ENCODE results near the gene SPARCL1.
"Not testable (repeated sequence)": the region's sequence is repeated elsewhere in the genome, so short reads cannot be mapped to it uniquely, and the experiment has no call there.

SPARCL1 gene, protein sequence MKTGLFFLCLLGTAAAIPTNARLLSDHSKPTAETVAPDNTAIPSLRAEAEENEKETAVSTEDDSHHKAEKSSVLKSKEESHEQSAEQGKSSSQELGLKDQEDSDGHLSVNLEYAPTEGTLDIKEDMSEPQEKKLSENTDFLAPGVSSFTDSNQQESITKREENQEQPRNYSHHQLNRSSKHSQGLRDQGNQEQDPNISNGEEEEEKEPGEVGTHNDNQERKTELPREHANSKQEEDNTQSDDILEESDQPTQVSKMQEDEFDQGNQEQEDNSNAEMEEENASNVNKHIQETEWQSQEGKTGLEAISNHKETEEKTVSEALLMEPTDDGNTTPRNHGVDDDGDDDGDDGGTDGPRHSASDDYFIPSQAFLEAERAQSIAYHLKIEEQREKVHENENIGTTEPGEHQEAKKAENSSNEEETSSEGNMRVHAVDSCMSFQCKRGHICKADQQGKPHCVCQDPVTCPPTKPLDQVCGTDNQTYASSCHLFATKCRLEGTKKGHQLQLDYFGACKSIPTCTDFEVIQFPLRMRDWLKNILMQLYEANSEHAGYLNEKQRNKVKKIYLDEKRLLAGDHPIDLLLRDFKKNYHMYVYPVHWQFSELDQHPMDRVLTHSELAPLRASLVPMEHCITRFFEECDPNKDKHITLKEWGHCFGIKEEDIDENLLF

DNA sequence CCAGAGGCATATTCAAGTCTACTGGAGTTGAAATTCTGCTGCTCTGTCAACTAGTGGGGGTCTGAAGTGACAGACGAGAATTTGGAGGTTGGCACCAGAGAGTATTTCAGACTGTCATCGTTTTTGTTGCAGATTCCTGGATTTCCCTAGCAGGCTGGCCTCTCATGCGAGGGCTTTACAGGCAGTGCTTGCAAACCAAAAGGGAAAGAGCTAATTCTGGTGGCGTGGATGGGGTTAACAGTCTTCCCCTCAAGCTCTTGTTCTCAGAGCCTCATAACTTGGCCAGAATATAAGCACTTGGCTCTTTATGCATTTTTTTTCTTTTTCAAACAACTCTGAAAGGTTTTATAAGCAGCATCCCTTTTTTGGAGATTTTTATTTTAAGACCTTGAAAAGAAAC, at the start of gene SPARCL1:
TSS of gene SPARCL1 (minus strand) at position 190 of the 400 bp plus-strand sequence. CDS start 29,802 bp downstream, outside the sequence.
- Histone ChIP-seq H3K27me3 (replicated peaks; ENCODE audit: control insufficient read depth, insufficient read depth, low read length) (no peaks in the 10 kb centered on the region), H3K9me3 (ENCODE audit: control insufficient read depth, low read length) (peaks cover 4% of the 10 kb centered on the region), H3K4me1 (ENCODE audit: control insufficient read depth, insufficient read depth, low read length) (peaks cover 36% of the 10 kb centered on the region), H3K9ac (ENCODE audit: low read length) (peak within 1 kb of the TSS; percentile 53), H3K36me3 (ENCODE audit: control insufficient read depth, insufficient read depth, low read length, severe bottlenecking) (no peaks in the 10 kb centered on the region), H3K4me3 (ENCODE audit: low read length) (no peak within 1 kb of the TSS)
- peak; percentile 28 for DNase-seq (ENCODE audit: low read depth)

DNA sequence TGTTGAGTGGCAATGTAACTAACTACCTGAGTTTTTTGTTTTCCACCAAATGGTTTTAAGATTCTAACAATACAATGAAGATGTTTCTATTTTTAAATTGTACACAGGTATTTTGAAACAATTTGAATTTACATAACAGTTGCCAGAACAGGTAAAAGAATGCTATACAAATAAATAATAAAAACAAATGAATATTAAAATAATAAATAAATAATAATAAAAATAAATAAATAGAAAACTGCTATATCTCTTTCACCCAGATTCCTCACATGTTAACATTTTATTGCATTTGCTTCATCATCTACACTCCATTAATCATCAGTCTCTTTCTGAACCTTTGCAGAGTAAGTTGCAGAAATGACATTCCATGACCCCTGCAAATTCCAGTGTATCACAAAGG, 46.8 kb upstream of the SPARCL1 start:
- H3K9me3 ChIP-seq (ENCODE audit: control insufficient read depth, low read length): no peaks in the 10 kb centered on the region
- H3K4me3 ChIP-seq (ENCODE audit: low read length): no peak overlapping the region
- no peaks in the 10 kb centered on the region for H3K36me3 ChIP-seq (ENCODE audit: control insufficient read depth, insufficient read depth, low read length, severe bottlenecking)
- DNase-seq (ENCODE audit: low read depth): no peak
- H3K27me3 ChIP-seq (replicated peaks; ENCODE audit: control insufficient read depth, insufficient read depth, low read length): no peaks in the 10 kb centered on the region
- peaks cover 18% of the 10 kb centered on the region for H3K4me1 ChIP-seq (ENCODE audit: control insufficient read depth, insufficient read depth, low read length)
- no peak overlapping the region for H3K9ac ChIP-seq (ENCODE audit: low read length)

DNA sequence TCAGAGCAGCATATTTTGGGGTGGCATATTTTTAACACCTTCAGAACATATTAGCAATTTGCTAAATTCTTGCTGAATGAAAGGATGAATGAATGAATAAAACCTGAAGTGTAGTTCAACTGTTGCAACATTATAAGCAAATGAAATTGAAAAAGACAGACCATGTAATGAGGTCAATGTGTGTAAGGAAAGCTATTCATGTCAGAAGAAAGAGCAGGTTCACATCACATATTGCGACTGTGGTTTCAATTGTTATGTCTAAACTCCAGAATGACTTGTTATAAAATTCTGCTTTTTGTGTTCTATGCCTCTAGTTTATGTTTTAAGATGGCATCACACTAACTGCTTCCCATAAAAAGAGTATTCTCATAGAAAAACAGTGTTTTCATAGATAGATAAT, 46.2 kb upstream of the SPARCL1 start:
- peaks cover 18% of the 10 kb centered on the region for H3K4me1 ChIP-seq (ENCODE audit: control insufficient read depth, insufficient read depth, low read length)
- no peak overlapping the region for H3K9ac ChIP-seq (ENCODE audit: low read length)
- no peaks in the 10 kb centered on the region for H3K27me3 ChIP-seq (replicated peaks; ENCODE audit: control insufficient read depth, insufficient read depth, low read length)
- H3K9me3 ChIP-seq (ENCODE audit: control insufficient read depth, low read length): no peaks in the 10 kb centered on the region
- H3K4me3 ChIP-seq (ENCODE audit: low read length): no peak overlapping the region
- DNase-seq (ENCODE audit: low read depth): peak; percentile 52
- no peaks in the 10 kb centered on the region for H3K36me3 ChIP-seq (ENCODE audit: control insufficient read depth, insufficient read depth, low read length, severe bottlenecking)

DNA sequence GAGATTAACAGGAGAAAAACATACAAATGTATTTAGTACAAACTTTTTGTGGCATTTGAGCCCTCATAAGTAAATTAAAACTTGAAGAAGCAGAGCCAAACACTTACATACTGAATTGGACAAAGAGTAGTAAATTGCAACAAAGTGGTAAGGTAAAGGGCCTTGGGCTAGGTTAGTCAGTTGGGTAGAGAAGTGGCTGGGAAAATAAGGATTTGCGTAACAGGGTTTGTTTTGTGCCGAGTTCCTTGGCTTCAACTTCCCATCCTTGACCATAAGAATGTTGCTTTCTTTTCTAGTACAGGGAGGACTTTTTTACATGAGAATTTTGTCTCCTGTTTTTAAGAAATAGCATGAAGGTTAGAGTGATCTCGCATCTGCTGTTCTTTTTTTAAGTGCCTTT, 45.8 kb upstream of the SPARCL1 start:
- Histone ChIP-seq H3K4me3 (ENCODE audit: low read length) (no peak overlapping the region), H3K27me3 (replicated peaks; ENCODE audit: control insufficient read depth, insufficient read depth, low read length) (no peaks in the 10 kb centered on the region), H3K4me1 (ENCODE audit: control insufficient read depth, insufficient read depth, low read length) (peaks cover 18% of the 10 kb centered on the region), H3K36me3 (ENCODE audit: control insufficient read depth, insufficient read depth, low read length, severe bottlenecking) (no peaks in the 10 kb centered on the region), H3K9me3 (ENCODE audit: control insufficient read depth, low read length) (no peaks in the 10 kb centered on the region), H3K9ac (ENCODE audit: low read length) (no peak overlapping the region)
- peak; percentile 54 for DNase-seq (ENCODE audit: low read depth)

DNA sequence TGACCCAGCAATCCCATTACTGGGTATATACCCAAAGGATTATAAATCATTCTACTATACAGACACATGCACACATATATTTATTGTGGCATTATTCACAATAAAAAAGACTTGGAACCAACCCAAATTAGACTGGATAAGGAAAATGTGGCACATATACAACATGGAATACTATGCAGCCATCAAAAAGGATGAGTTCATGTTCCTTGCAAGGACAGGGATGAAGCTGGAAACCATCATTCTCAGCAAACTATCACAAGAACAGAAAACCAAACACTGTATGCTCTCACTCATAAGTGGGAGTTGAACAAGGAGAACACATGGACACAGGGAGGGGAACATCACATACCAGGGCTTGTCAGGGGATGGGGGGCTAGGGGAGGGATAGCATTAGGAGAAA, 45.2 kb upstream of the SPARCL1 start:
- H3K36me3 ChIP-seq (ENCODE audit: control insufficient read depth, insufficient read depth, low read length, severe bottlenecking); H3K9ac ChIP-seq (ENCODE audit: low read length); H3K4me3 ChIP-seq (ENCODE audit: low read length); DNase-seq (ENCODE audit: low read depth); H3K27me3 ChIP-seq (replicated peaks; ENCODE audit: control insufficient read depth, insufficient read depth, low read length); H3K9me3 ChIP-seq (ENCODE audit: control insufficient read depth, low read length): not testable (repeated sequence)
- H3K4me1 ChIP-seq (ENCODE audit: control insufficient read depth, insufficient read depth, low read length): peaks cover 18% of the 10 kb centered on the region

DNA sequence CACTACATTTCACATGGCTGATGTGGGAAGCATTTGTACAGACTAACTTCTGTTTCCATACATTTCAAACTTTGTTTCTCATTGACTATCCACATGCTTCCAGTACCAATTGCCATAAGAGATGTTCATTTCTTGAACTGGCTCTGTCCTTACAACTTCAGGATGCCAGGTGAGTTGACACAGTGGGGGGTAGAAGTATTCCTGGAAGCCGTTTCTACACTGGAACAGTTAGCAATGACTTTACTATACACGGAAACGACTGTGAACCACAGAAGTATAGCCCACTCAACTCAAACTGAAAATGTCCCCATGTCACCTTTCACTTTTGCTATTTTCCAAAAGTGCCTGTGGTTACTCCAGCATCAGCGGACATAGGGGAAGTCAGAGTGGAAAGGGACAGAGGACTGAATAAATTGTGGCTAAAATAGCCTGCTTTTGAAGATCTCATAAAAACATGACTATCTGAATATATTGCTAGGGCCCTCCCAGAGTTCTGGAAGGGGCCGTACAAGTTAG, 41.2 kb upstream of the SPARCL1 start:
- Histone ChIP-seq H3K4me1 (ENCODE audit: control insufficient read depth, insufficient read depth, low read length) (peaks cover 6% of the 10 kb centered on the region), H3K9me3 (ENCODE audit: control insufficient read depth, low read length) (no peaks in the 10 kb centered on the region), H3K9ac (ENCODE audit: low read length) (no peak overlapping the region), H3K36me3 (ENCODE audit: control insufficient read depth, insufficient read depth, low read length, severe bottlenecking) (no peaks in the 10 kb centered on the region), H3K4me3 (ENCODE audit: low read length) (no peak overlapping the region), H3K27me3 (replicated peaks; ENCODE audit: control insufficient read depth, insufficient read depth, low read length) (no peaks in the 10 kb centered on the region)
- no peak for DNase-seq (ENCODE audit: low read depth)

DNA sequence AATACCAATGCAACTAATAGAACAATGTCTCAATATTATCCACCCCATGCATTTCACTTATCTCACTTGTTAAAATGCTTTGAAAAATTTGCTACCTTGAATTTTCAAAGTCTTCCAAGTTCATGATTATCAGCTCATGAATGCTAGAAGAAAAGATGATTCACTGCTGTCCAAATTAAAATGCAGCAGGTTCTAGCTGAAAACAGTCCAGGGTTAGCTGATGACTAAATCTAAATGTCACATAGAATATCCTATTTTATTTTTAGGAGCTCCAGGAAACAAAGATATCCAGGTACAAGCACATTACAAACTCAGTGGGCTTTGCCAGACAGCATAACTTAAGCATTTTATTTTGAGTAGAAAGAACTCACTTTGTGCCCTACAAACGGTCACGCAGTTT, 38.0 kb upstream of the SPARCL1 start:
- no peaks in the 10 kb centered on the region for H3K36me3 ChIP-seq (ENCODE audit: control insufficient read depth, insufficient read depth, low read length, severe bottlenecking)
- H3K9ac ChIP-seq (ENCODE audit: low read length): no peak overlapping the region
- H3K9me3 ChIP-seq (ENCODE audit: control insufficient read depth, low read length): no peaks in the 10 kb centered on the region
- H3K4me3 ChIP-seq (ENCODE audit: low read length): no peak overlapping the region
- DNase-seq (ENCODE audit: low read depth): no peak
- no peaks in the 10 kb centered on the region for H3K27me3 ChIP-seq (replicated peaks; ENCODE audit: control insufficient read depth, insufficient read depth, low read length)
- no peaks in the 10 kb centered on the region for H3K4me1 ChIP-seq (ENCODE audit: control insufficient read depth, insufficient read depth, low read length)

DNA sequence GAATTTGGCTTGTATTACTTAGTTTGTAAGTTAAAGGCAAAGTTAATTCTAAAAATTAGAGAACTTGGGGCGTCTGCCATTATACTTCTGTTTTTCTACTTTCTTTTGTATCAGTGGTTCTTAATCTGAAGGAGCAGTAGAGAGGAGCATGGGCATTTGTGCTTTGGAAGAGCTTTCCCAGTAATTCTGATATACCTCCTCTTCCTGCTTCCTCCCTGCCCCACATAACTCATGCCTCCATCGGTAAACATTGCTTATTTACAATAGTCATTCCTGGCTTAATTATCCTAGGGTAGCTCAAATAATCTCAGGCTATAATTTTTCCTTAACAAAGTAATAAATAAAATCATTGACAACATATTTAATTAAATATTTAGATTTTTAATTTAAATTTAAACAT, 37.1 kb upstream of the SPARCL1 start:
- no peak for DNase-seq (ENCODE audit: low read depth)
- Histone ChIP-seq H3K9me3 (ENCODE audit: control insufficient read depth, low read length) (no peaks in the 10 kb centered on the region), H3K36me3 (ENCODE audit: control insufficient read depth, insufficient read depth, low read length, severe bottlenecking) (no peaks in the 10 kb centered on the region), H3K4me3 (ENCODE audit: low read length) (no peak overlapping the region), H3K4me1 (ENCODE audit: control insufficient read depth, insufficient read depth, low read length) (no peaks in the 10 kb centered on the region), H3K9ac (ENCODE audit: low read length) (no peak overlapping the region), H3K27me3 (replicated peaks; ENCODE audit: control insufficient read depth, insufficient read depth, low read length) (no peaks in the 10 kb centered on the region)

DNA sequence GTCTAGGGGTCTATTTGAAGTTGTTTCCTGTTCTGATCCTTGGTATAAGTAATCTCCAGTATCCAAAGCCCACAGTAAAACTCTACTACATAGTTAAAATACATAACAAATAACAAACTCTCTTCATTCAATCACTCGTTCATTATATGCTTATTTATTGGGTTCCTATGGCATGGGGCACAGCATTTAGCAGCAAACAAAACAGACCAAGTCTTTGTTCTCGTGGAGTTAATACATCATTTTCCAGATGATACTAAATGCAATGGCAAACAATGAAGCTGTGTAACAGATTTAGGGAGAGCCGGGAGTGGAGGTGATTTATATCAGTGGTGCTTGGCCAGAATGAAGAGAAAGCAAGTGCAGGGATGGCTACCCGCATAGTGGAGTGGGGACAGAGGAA, 36.6 kb upstream of the SPARCL1 start:
- Histone ChIP-seq H3K4me1 (ENCODE audit: control insufficient read depth, insufficient read depth, low read length) (no peaks in the 10 kb centered on the region), H3K9ac (ENCODE audit: low read length) (no peak overlapping the region), H3K27me3 (replicated peaks; ENCODE audit: control insufficient read depth, insufficient read depth, low read length) (no peaks in the 10 kb centered on the region), H3K36me3 (ENCODE audit: control insufficient read depth, insufficient read depth, low read length, severe bottlenecking) (no peaks in the 10 kb centered on the region), H3K4me3 (ENCODE audit: low read length) (no peak overlapping the region), H3K9me3 (ENCODE audit: control insufficient read depth, low read length) (no peaks in the 10 kb centered on the region)
- DNase-seq (ENCODE audit: low read depth): no peak

DNA sequence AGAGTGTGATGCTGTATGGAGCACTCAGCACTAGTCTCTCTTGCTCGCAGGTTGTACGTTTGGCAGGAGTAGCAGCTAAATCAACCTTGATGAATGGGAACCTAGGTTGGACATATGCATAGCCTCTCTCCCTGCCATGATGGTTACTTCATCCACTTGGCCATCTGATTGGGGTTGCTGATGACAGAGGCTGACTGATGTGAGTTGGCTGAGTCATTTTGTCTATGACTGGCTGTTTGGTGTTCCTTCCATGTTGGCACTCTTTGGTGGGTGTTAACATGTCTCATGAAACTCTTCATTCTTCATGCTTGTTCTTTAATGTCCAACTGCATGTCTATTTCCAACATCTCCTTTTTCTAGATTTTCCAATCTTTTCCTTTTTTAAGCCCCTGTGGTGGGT, 31.6 kb upstream of the SPARCL1 start:
- no peaks in the 10 kb centered on the region for H3K36me3 ChIP-seq (ENCODE audit: control insufficient read depth, insufficient read depth, low read length, severe bottlenecking)
- no peaks in the 10 kb centered on the region for H3K9me3 ChIP-seq (ENCODE audit: control insufficient read depth, low read length)
- no peak for DNase-seq (ENCODE audit: low read depth)
- no peaks in the 10 kb centered on the region for H3K27me3 ChIP-seq (replicated peaks; ENCODE audit: control insufficient read depth, insufficient read depth, low read length)
- H3K4me1 ChIP-seq (ENCODE audit: control insufficient read depth, insufficient read depth, low read length): peaks cover 11% of the 10 kb centered on the region
- H3K4me3 ChIP-seq (ENCODE audit: low read length): no peak overlapping the region
- no peak overlapping the region for H3K9ac ChIP-seq (ENCODE audit: low read length)

DNA sequence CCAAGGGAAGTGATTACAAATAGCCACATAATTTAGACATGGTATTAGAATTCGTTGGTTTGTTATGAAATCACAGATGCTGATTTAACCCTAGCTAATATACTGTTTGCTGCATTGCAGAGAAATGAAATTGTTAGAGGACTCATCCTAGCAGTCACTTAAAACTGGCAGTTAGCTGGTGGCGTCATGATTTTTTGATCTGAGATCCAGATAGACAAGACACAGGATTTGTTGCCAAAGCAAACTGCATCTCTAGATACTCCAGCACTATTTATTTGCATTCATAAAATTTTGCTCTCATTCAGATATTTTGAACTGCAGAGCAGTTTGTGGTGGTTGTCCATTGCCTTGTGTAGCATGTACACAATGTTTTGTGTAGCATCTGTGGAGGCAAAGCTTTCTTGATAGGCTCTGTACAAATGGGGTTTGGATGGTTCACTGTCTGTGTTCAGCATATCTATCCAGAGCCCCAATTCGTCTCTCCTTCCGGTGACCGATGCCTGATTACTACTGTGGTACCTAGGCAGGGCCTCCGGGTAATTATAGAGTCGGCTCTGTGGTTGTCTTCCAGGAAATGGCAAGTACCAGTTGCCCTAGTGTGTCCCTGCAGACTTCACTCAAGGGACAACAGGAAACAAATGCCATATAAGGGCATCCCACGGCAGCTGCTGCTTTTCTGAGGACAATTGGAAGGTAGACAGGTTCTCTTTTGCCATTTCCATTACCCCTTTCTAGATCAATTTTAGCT, 30.1 kb upstream of the SPARCL1 start:
- peaks cover 16% of the 10 kb centered on the region for H3K4me1 ChIP-seq (ENCODE audit: control insufficient read depth, insufficient read depth, low read length)

More for the DNA sequence above, 30.1 kb upstream of the SPARCL1 start:
- Histone ChIP-seq H3K9me3 (ENCODE audit: control insufficient read depth, low read length) (no peaks in the 10 kb centered on the region), H3K36me3 (ENCODE audit: control insufficient read depth, insufficient read depth, low read length, severe bottlenecking) (no peaks in the 10 kb centered on the region), H3K9ac (ENCODE audit: low read length) (no peak overlapping the region), H3K27me3 (replicated peaks; ENCODE audit: control insufficient read depth, insufficient read depth, low read length) (no peaks in the 10 kb centered on the region), H3K4me3 (ENCODE audit: low read length) (no peak overlapping the region)
- DNase-seq (ENCODE audit: low read depth): no peak

Data from adipocyte (in vitro differentiated cells).